Glomerular visceral epithelial cell (primary cell): ENCODE results near the gene ZNF655.

Experiments used
- DNase-seq: peaks from one replicate; pipeline ENCODE4 v3.0.0-alpha.2; 2016; ENCODE audit errors: extremely low spot score

The ZNF655 gene

DNA sequence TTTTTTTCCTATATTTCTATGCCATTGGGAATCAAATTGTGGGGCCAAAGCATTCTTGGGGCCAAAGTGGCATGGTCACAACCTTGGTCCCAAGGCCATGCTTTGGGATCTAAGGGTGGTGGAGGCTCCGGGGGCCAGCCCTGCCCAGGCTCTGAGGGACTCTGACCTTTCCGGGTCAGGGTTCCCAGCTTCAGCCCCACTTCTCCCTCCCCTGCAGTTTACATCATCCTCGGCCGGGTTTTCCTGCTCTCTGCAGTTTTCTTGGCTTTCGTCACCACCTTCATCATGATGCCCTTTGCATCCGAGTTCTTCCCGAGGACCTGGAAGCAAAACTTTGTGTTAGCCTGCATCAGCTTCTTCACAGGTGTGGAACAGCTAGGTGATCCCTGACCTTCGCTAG, 48.1 kb downstream of the ZNF655 start:
- no peak for DNase-seq

DNA sequence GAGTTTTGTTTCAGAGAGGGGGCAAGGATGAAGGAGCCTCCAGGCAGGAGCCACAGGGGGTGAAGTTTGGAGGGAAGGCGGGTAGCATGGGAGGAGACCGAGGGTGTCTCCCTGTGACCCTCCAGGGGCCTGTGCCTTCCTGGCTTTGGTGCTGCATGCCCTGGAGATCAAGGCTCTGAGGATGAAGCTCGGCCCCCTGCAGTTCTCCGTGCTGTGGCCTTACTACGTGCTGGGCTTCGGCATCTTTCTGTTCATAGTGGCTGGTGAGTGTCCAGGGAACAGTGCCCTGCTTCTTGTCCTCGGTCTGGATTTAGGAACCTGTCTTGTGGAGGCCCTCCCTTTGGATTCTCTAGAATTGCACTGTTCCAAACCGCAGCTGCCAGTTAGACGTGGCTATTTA, 49.1 kb downstream of the ZNF655 start:
- no peak for DNase-seq

DNA sequence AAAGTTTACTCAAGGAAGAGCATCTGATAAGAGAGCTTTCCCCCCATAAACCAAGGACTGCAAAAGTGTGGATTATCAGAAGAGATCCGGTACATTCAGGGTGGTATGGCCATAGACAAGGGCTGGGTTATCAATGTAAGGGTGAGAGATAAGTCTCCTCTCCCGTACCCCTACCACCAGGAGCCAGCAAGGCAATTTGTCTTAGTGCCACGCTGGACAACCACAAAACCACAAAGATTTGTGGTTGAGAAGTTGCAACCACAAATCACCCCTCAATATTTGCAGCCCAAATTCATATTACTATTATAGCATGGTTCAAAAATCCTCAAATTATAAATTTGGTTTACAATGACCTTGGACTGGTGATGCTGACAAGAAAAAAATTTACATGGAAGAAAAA, 56.1 kb downstream of the ZNF655 start:
- DNase-seq: no peak

DNA sequence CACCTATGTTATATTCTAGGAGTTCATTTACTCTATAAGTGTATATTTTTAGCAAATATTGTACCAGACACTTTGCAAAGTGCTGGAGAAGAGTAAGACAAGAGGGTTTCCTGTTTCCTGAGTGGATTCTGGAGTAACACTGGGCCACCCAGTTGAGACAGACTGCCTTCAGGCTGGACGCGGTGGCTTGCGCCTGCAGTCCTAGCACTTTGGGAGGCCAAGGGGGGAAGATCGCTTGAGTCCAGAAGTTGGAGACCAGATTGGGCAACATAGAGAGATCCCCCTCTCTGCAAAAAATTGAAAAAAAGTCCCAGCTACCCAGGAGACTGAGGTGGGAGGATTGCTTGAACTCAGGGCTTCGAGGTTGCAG, 57.5 kb downstream of the ZNF655 start:
- no peak for DNase-seq

DNA sequence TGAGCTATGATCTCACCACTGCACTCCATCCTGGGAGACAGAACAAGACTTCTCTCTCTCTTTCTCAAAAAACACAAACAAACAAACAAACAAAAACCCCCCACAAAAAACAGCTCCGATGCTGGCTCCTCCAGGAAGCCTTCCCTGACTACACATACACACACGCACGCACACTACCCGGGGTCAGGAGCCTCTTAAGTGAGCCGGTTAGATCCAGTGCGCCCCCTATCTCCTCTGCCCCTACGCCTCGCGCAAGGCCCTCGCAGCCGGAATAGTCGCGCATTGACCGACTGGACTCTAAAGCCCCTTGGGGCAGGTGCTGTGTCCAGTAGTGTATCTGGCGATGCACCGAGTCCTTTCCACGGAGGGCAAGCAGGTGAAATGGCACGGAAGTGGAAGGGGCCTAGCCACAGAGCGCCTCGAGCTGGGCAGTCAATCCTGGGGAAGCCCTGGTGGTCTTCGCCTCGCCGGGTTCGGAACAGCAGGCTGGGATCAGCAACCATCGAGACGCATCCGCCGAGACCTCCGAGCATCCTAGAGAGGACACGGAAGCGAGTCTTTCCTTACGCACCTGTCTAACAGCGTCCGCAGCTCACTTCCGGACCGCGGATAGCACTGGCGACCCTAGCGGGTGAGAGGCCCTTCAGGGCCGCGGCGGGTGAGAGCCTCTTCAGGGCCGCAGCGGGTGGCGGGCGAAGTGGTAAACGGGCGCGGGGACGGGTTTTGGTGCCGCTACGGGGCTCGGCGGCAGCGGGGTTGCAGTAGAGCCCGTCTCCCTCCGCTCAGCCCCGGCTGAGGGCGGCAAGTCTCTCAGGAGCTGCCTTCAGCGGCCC, 58.1 kb downstream of the ZNF655 start, which contains the start of gene ZSCAN25:
TSS of gene ZSCAN25 (plus strand) at position 588 of the 833 bp plus-strand sequence. CDS start 2,661 bp downstream, outside the sequence.
- DNase-seq: peak; percentile 91

DNA sequence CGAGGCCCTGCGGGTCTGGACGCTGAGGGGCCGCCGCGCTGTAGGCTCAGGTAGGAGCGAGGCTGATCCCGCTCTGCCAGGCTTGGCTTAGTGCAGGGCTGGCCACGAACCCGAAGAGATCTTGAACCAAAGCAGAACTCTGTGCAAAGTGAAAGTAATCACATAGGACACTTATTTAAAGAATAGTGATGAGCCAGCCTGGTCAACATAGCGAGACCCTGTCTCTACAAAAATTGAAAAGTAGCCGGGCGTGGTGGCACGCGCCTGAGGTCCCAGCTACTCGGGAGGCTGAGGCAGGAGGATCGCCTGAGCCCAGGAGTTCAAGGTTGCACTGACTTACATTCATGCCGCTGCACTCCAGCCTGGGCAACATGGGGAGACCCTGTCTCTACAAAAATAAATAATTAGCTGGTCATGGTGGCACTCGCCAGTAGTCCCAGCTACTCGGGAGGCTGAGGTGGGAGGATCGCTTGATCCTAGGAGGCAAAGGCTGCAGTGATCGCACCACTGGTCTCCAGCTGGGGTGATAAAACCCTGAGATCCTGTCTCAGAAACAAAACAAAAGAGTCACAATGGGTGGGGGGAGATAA, 58.8 kb downstream of the ZNF655 start:
- no peak for DNase-seq

DNA sequence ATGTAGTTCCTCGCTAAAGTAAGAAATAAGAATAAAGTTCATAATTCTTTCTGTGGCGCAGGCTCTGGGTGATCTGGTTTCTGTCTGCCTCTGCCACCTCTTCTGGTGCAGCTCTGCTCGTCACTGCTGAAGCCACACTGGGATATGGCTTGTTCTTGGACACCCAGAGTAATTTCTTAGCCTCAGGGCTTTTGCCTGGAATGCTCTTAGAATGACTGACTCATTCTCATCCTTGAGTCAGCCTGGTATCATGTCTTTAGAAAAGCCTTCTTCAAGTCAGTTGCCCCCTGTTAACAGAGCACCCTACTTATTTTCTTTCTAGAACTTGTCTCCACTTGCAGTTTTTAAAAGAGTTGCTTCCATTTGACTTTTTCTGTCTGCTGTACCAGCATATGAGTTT, 60.3 kb downstream of the ZNF655 start:
- peak; percentile 25 for DNase-seq

DNA sequence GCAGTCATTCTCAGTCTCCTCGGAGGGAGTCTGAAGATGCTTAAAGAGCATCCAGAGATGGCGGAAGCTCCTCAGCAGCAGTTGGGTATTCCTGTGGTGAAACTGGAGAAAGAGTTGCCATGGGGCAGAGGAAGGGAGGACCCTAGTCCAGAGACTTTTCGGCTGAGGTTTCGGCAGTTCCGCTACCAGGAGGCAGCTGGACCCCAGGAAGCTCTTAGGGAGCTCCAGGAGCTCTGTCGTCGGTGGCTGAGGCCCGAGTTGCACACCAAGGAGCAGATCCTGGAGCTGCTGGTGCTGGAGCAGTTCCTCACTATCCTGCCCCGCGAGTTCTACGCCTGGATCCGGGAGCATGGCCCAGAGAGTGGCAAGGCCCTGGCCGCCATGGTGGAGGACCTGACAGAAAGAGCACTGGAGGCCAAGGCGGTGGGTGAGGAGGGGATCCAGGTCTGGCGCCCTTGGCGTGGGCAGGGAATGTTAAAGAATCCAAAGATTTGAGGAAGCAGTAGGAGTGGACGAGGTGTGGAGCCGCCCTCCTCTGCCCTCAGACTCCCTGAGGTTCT, 61.2 kb downstream of the ZNF655 start:
- DNase-seq: no peak

DNA sequence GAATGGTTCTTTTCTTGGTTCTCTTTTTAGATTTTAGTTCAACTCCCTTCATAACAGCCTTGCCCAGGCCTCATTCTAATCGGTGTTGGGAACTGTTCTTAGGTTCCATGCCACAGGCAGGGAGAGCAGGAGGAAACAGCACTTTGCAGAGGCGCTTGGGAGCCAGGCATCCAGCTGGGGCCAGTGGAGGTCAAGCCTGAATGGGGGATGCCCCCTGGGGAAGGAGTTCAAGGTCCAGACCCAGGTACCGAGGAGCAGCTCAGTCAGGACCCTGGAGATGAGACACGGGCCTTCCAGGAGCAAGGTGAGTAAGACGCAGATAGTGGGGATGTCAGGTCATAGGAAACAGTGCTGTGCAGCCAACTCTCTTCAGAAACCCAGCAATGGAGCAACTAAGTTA, 62.8 kb downstream of the ZNF655 start:
- no peak for DNase-seq

DNA sequence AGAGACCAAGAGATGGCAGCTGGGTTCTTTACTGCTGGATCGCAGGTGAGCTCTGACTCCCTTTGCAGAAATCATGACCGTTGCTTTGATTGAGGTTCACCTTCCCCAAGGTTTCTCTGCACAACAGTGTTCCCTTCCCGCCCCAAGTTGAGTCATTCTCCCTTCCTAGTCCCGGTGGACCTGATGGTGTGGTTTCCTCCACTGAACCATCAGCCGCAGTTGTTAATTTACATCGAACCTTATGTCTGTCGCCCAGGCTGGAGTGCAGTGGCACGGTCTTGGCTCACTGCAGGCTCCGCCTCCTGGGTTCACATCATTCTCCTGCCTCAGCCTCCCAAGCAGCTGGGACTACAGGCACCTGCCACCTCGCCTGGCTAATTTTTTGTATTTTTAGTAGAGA, 64.2 kb downstream of the ZNF655 start:
- no peak for DNase-seq

DNA sequence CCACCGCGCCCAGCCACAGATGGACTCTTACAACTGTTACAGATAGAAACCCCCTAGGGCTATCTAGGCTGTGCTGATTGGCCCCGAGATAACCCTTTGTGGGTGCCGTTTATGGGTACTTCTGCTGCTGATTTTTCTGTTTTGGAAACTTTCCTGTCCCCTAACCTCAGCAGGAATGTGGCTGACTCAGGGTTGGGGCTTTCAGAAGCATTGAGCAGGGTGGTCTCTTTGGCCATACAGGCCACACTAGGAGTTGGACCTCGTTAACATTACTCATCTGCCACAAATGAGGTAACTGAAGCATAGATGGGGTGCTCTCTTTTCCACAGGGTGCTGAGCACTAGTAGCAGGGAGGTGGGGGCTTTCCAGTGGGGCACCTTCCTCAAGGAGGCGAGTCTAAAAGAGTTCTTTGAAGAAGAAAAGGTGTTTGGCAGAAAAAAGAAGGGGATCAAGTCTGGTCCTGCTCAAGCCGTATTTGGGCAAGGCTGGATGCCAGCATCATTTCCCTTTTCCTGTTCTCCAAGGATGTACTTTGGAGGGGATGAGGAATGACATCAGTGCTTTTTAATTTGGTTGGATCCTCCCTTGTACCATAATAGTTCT, 64.8 kb downstream of the ZNF655 start:
- DNase-seq: no peak

DNA sequence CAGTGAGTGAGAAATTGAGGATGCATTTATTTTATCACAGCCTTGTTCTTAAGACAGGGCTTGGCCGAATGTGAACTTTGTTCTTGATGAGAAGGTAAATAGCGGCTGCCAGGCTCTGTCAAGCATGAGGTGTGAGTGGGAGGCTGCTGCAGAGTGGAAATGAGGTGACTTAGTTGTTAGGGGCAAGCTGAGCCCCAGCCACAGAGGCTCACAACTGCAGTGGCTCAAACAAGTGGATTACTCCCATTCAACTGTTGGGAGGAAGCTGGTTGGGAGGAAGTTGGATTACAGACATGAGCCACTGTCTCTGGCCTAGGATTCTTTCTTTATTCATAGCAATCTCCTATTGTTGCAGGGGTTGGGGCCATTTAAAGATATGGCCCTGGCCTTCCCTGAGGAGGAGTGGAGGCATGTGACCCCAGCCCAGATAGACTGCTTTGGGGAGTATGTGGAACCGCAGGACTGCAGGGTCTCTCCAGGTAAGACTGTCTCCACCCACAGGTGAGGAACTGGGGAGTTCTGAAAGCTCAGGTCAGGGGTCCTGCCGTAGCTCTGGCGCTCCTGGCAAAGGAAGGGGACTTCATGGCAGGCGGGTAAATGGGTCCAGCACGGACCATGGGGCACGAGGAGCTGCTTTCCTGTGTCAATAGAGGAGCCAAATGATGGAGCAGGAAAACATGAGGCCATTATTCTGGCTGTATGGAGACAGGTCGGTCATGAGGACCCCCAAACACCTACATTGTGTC, 65.4 kb downstream of the ZNF655 start:
- no peak for DNase-seq

DNA sequence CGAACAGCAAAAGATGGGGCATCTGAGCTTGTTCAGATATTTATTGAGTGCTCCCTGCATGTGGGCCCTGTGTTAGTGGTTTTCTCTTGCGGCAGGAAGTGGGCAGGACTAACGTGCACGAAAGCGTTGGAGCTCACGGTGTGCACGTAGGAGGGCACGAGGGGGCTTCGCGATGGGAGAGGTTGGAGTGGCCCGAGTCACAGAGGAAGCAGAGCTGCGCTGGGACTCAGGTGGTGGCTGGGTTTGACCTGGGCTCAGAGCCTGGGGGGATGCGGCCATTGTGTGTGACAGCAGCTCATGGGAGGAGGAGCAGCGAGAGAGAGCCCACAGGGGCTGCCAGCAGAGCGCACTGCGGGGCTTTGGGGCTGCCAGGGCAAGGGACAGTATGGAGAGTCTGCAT, 66.0 kb downstream of the ZNF655 start:
- DNase-seq: no peak

DNA sequence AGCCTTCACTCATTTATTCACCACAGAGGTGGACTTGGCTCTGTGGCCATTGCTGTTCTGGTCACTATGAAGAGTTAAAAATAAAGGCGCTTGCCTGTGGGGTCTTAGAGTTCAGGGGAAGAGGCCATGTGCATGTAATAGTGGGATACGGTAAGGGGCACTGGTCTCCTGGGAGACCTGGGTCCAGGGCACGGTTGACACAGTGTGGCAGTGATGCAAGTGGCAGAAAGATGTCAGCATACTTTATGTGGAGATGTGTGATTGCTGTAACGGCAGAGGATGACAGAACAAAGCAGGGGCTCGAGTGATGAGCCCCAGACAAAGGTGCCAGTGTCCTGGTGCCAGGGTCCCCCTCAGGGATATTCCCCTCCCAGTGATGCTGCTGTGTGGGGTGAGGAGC, 66.9 kb downstream of the ZNF655 start:
- no peak for DNase-seq

DNA sequence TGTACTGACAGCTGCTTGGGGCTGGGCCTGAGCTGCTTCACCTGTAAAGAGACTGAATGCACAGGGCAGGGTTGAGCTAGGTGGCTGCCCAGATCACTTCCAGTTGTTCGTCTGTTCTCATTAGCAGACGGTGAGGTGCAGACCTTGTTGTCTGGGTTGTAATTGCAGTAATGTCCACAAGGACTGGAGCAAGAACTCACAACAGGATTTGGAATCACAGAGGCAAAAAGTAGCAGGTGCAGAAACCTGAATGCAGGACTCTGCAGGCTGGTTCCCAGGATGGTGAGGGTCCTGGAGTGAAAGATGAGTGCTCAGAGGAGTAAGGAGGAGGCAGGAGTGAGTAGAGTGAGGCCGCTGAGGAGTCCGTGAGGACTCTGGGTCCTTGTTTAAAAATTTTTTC, 67.5 kb downstream of the ZNF655 start:
- DNase-seq: no peak
